ENCODE data around the gene RAB37.

DNA sequence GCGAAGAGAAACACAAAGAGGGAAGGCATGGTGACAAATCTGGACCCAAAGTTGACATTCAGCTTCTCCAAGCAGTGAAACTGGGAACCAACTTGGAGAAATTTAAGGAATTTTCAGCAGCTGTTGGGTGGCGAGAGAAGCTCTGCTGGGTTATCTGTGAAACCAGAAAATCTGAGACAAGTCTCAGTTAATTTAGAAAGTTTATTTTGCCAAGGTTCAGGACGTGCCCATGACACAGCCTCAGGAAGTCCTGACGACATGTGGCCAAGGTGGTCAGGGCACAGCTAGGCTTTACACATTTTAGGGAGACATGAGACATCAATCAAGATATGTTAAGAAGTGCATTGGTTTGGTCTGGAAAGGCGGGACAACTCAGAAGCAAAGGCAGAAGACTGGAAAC, 13.2 kb upstream of the RAB37 start:
- TF ChIP-seq, protein P1, sequence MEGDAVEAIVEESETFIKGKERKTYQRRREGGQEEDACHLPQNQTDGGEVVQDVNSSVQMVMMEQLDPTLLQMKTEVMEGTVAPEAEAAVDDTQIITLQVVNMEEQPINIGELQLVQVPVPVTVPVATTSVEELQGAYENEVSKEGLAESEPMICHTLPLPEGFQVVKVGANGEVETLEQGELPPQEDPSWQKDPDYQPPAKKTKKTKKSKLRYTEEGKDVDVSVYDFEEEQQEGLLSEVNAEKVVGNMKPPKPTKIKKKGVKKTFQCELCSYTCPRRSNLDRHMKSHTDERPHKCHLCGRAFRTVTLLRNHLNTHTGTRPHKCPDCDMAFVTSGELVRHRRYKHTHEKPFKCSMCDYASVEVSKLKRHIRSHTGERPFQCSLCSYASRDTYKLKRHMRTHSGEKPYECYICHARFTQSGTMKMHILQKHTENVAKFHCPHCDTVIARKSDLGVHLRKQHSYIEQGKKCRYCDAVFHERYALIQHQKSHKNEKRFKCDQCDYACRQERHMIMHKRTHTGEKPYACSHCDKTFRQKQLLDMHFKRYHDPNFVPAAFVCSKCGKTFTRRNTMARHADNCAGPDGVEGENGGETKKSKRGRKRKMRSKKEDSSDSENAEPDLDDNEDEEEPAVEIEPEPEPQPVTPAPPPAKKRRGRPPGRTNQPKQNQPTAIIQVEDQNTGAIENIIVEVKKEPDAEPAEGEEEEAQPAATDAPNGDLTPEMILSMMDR (IDR thresholded peaks at IDR 0.05) = no peak
- TF ChIP-seq POLR2A (IDR thresholded peaks at IDR 0.05) = no peak

Measured in body of pancreas (tissue), 4 donors.